Measurements from ENCODE around the gene HERPUD1. TPM values are rescaled to one million over a fixed set of nuclear protein-coding genes. Genes with fewer than 3 reads are reported as not detected.

Gene HERPUD1
- total RNA-seq, 1 donor from 2014 or later, result 110 TPM

GRCh38 chr16:56975714-56976113 is 43.8 kb downstream of the HERPUD1 start:
- H3K36me3 ChIP-seq (ENCODE audit: control insufficient read depth, insufficient read depth, low read length), result no peaks in the 10 kb centered on the region
- DNase-seq (ENCODE audit: low read depth) (no peak), FAIRE-seq (no peak)

GRCh38 chr16:56977216-56977615 is 45.3 kb downstream of the HERPUD1 start:
- H3K36me3 ChIP-seq (ENCODE audit: control insufficient read depth, insufficient read depth, low read length), result no peaks in the 10 kb centered on the region
- H3K4me3 ChIP-seq (ENCODE audit: low read depth, low read length), result no peak overlapping the region
- H3K27me3 ChIP-seq (ENCODE audit: control insufficient read depth, insufficient read depth, low read length), result peaks cover 2% of the 10 kb centered on the region
- DNase-seq (ENCODE audit: low read depth), result no peak
- FAIRE-seq, result no peak
- no peak for TF ChIP-seq CTCF (IDR thresholded peaks at IDR 0.05; ENCODE audit: insufficient read depth, low read length, severe bottlenecking)

More at GRCh38 chr16:56975714-56976113, 43.8 kb downstream of the HERPUD1 start:
- no peak overlapping the region for H3K4me3 ChIP-seq (ENCODE audit: low read depth, low read length)
- H3K27me3 ChIP-seq (ENCODE audit: control insufficient read depth, insufficient read depth, low read length), result peaks cover 6% of the 10 kb centered on the region
- no peak for TF ChIP-seq CTCF (IDR thresholded peaks at IDR 0.05; ENCODE audit: insufficient read depth, low read length, severe bottlenecking)

- FAIRE-seq, result no peak
- peaks cover 2% of the 10 kb centered on the region for H3K27me3 ChIP-seq (ENCODE audit: control insufficient read depth, insufficient read depth, low read length)
These were observed 46.0 kb downstream of the HERPUD1 start for GRCh38 chr16:56977823-56978430.

GRCh38 chr16:56980201-56980535 is 48.2 kb downstream of the HERPUD1 start:
- H3K27me3 ChIP-seq (ENCODE audit: control insufficient read depth, insufficient read depth, low read length), result peaks cover 2% of the 10 kb centered on the region
- TF ChIP-seq CTCF (IDR thresholded peaks at IDR 0.05; ENCODE audit: insufficient read depth, low read length, severe bottlenecking), result no peak
- no peak for DNase-seq (ENCODE audit: low read depth)
- H3K36me3 ChIP-seq (ENCODE audit: control insufficient read depth, insufficient read depth, low read length), result no peaks in the 10 kb centered on the region
- FAIRE-seq, result no peak
- H3K4me3 ChIP-seq (ENCODE audit: low read depth, low read length), result no peak overlapping the region

More at GRCh38 chr16:56977823-56978430, 46.0 kb downstream of the HERPUD1 start:
- TF ChIP-seq CTCF (IDR thresholded peaks at IDR 0.05; ENCODE audit: insufficient read depth, low read length, severe bottlenecking), result no peak
- H3K4me3 ChIP-seq (ENCODE audit: low read depth, low read length), result no peak overlapping the region
- DNase-seq (ENCODE audit: low read depth), result no peak
- no peaks in the 10 kb centered on the region for H3K36me3 ChIP-seq (ENCODE audit: control insufficient read depth, insufficient read depth, low read length)

GRCh38 chr16:56980792-56981724 is 49.1 kb downstream of the HERPUD1 start:
- H3K36me3 ChIP-seq (ENCODE audit: control insufficient read depth, insufficient read depth, low read length), result no peaks in the 10 kb centered on the region
- no peak overlapping the region for H3K4me3 ChIP-seq (ENCODE audit: low read depth, low read length)
- peaks cover 2% of the 10 kb centered on the region for H3K27me3 ChIP-seq (ENCODE audit: control insufficient read depth, insufficient read depth, low read length)
- DNase-seq (ENCODE audit: low read depth) (no peak), FAIRE-seq (no peak)
- no peak for TF ChIP-seq CTCF (IDR thresholded peaks at IDR 0.05; ENCODE audit: insufficient read depth, low read length, severe bottlenecking)
